ENCODE measurements around the gene CD79A. TPM values are rescaled to one million over a fixed set of nuclear protein-coding genes. Genes with fewer than 3 reads are reported as not detected.

The CD79A gene
- total RNA-seq, 4 donors from 2014 or later, result 2.3 to 33.0 (median 8.2) TPM; not detected in 1

- Histone ChIP-seq H3K36me3 (no peaks in the 10 kb centered on the region), H3K9me3 (no peaks in the 10 kb centered on the region), H3K4me3 (peak within 1 kb of the TSS; percentile 46 to 99 (median 79)), H3K27me3 (no peaks in the 10 kb centered on the region), H3K4me1 (peaks cover 23 to 43% (median 37%) of the 10 kb centered on the region in 4 donors), H3K27ac (peak within 1 kb of the TSS; percentile 82 to 91 (median 87))
- DNase-seq, result peak; percentile 75
- in situ Hi-C loops (cut with MboI; ENCODE audit: low pct_ligation_motif_present in 1 of 4, low pct_unique_long_range_greater_than_20kb in 1 of 4, low sequenced_read_pairs in 3 of 4), result no loop called here
- intact Hi-C loops (cut with DNase I; ENCODE audit: low total_unique reads), result no loop called here
- TF ChIP-seq CTCF (IDR thresholded peaks at IDR 0.05), result no peak
- TF ChIP-seq POLR2A (IDR thresholded peaks at IDR 0.05), result peak; percentile 54
- TF ChIP-seq EP300 (IDR thresholded peaks at IDR 0.05; ENCODE audit: low read depth), result no peak
- peak in 2 of 3 donors; percentile 36 to 66 for TF ChIP-seq POLR2AphosphoS5 (IDR thresholded peaks at IDR 0.05)
- 2 to 15% methylated on average over 6 to 46 of the region's 80 CpGs for WGBS, 2 donors (ENCODE audit: low coverage in 1 of 2)
Measured at GRCh38 chr19:41882568-41883462, 5.7 kb downstream of the CD79A start, which contains the start of gene ARHGEF1. Gene ARHGEF1 (plus strand): TSS chr19:41883184. CDS start chr19:41888083, 4,899 bp downstream.

- in situ Hi-C loops (cut with MboI; ENCODE audit: low pct_ligation_motif_present in 1 of 4, low pct_unique_long_range_greater_than_20kb in 1 of 4, low sequenced_read_pairs in 3 of 4) (no loop called here), intact Hi-C loops (cut with DNase I; ENCODE audit: low total_unique reads) (no loop called here)
- DNase-seq, result no peak
- H3K27me3 ChIP-seq, result no peaks in the 10 kb centered on the region
- H3K9me3 ChIP-seq, result no peaks in the 10 kb centered on the region
- peak overlapping the region; percentile 46 to 99 (median 79) for H3K4me3 ChIP-seq
- H3K36me3 ChIP-seq, result no peaks in the 10 kb centered on the region
- no peak for TF ChIP-seq EP300 (IDR thresholded peaks at IDR 0.05; ENCODE audit: low read depth)
- TF ChIP-seq CTCF (IDR thresholded peaks at IDR 0.05), result no peak
- 0 to 2% methylated on average over 11 to 16 of the region's 23 CpGs for WGBS, 2 donors (ENCODE audit: low coverage in 1 of 2)
- H3K4me1 ChIP-seq, result peaks cover 23 to 45% (median 38%) of the 10 kb centered on the region in 4 donors
- peak overlapping the region; percentile 82 to 91 (median 87) for H3K27ac ChIP-seq
Measured at GRCh38 chr19:41883463-41883820, 6.4 kb downstream of the CD79A start.

GRCh38 chr19:41883821-41884733, 7.0 kb downstream of the CD79A start:
- Histone ChIP-seq H3K27me3 (no peaks in the 10 kb centered on the region), H3K36me3 (peaks cover 0 to 2% (median 0%) of the 10 kb centered on the region in 4 donors), H3K4me1 (peaks cover 23 to 45% (median 38%) of the 10 kb centered on the region in 4 donors), H3K27ac (peak overlapping the region; percentile 82 to 91 (median 87)), H3K9me3 (no peaks in the 10 kb centered on the region), H3K4me3 (peak overlapping the region; percentile 46 to 99 (median 79))
- 0 to 10% methylated on average over 2 to 23 of the region's 66 CpGs for WGBS, 2 donors (ENCODE audit: low coverage in 1 of 2)
- intact Hi-C loops (cut with DNase I; ENCODE audit: low total_unique reads), result no loop called here
- peak; percentile 97 for DNase-seq
- TF ChIP-seq CTCF (IDR thresholded peaks at IDR 0.05) (peak in 1 of 5 experiments; percentile 18), POLR2AphosphoS5 (IDR thresholded peaks at IDR 0.05) (peak; percentile 85 to 94 (median 86)), EP300 (IDR thresholded peaks at IDR 0.05; ENCODE audit: low read depth) (no peak), POLR2A (IDR thresholded peaks at IDR 0.05) (peak; percentile 91)
- in situ Hi-C loops (cut with MboI; ENCODE audit: low pct_ligation_motif_present in 1 of 4, low pct_unique_long_range_greater_than_20kb in 1 of 4, low sequenced_read_pairs in 3 of 4), result no loop called here
